Embryonic facial prominence (tissue), 1 donor: ENCODE data around the gene RPS26.
"Not testable (repeated sequence)": the region's sequence is repeated elsewhere in the genome, so short reads cannot be mapped to it uniquely, and the experiment has no call there.

Experiments used
- DNase-seq: peaks from one replicate; pipeline ENCODE4 v3.0.0-alpha.2; 2016; ENCODE audit errors: extremely low spot score

RPS26 gene

GRCh38 chr12:56041552-56042429 lies at the start of gene RPS26:
Gene RPS26, plus strand, starts transcription at chr12:56041918. Its CDS starts 249 bp downstream, at chr12:56042167.
- peak; percentile 98 for DNase-seq

- no peak for DNase-seq
Measured at GRCh38 chr12:55993230-55993853, 48.4 kb upstream of the RPS26 start.

- DNase-seq: no peak
Measured at GRCh38 chr12:55995366-55995765, 46.4 kb upstream of the RPS26 start.

GRCh38 chr12:55996201-55996714 lies 45.5 kb upstream of the RPS26 start:
- peak; percentile 27 for DNase-seq

GRCh38 chr12:55996715-55997534 lies 44.8 kb upstream of the RPS26 start, which contains the start of gene SUOX:
Gene SUOX, plus strand, starts transcription at chr12:55997276. Its CDS starts 4,946 bp downstream, at chr12:56002222.
- peak; percentile 77 for DNase-seq

GRCh38 chr12:55997535-55997859 lies 44.2 kb upstream of the RPS26 start:
- DNase-seq: no peak

- DNase-seq: not testable (repeated sequence)
Measured at GRCh38 chr12:55999522-55999921, 42.2 kb upstream of the RPS26 start.

- not testable (repeated sequence) for DNase-seq
Measured at GRCh38 chr12:55999999-56000540, 41.6 kb upstream of the RPS26 start.

GRCh38 chr12:56001487-56002100 lies 40.1 kb upstream of the RPS26 start:
- DNase-seq: no peak

GRCh38 chr12:56003376-56003775 lies 38.3 kb upstream of the RPS26 start:
- DNase-seq: not testable (repeated sequence)

- DNase-seq: no peak
Measured at GRCh38 chr12:56004211-56004610, 37.5 kb upstream of the RPS26 start.

GRCh38 chr12:56007564-56008559 lies 33.9 kb upstream of the RPS26 start:
- DNase-seq: peak; percentile 32

- no peak for DNase-seq
Measured at GRCh38 chr12:56010111-56010570, 31.6 kb upstream of the RPS26 start.

GRCh38 chr12:56011509-56012090 lies 30.1 kb upstream of the RPS26 start:
- DNase-seq: no peak

- DNase-seq: no peak
Measured at GRCh38 chr12:56013482-56013881, 28.2 kb upstream of the RPS26 start.

- peak; percentile 27 for DNase-seq
Measured at GRCh38 chr12:56014205-56014604, 27.5 kb upstream of the RPS26 start.

- no peak for DNase-seq
Measured at GRCh38 chr12:56017181-56017580, 24.5 kb upstream of the RPS26 start.

- no peak for DNase-seq
Measured at GRCh38 chr12:56018356-56018755, 23.4 kb upstream of the RPS26 start.

- DNase-seq: no peak
Measured at GRCh38 chr12:56020423-56021184, 21.1 kb upstream of the RPS26 start, which contains the start of gene IKZF4. Gene IKZF4, plus strand, starts transcription at chr12:56021043. Its CDS starts 451 bp downstream, at chr12:56021494.
